MCF 10A (cell line): ENCODE measurements around the gene ATP2A1. TPM values are rescaled to one million over a fixed set of nuclear protein-coding genes. Genes with fewer than 3 reads are reported as not detected.
A peak's percentile ranks its signal among the peaks of the same experiment; 100 is the strongest.

Experiments
- Bru-seq: library from RNA; stranded (reverse); fragments of 400-500 nt; gene quantifications from one replicate; lab custom pipeline; 2021; lab: Mats Ljungman, UMichigan
- BruChase-seq, 2 experiments: library from RNA; stranded (reverse); fragments of 400-500 nt; gene quantifications; one replicate each; lab custom pipeline; 2021; lab: Mats Ljungman, UMichigan
- BruUV-seq: library from RNA; stranded (reverse); fragments of 400-500 nt; replicated peaks from 2 replicates; lab custom pipeline; 2021; lab: Mats Ljungman, UMichigan
- CTCF ChIA-PET: fragments of 300-600 bp; sonication (Branson Sonifier 250); formaldehyde crosslinking; extraction: SDS; loops from one replicate; lab custom pipeline; 2021; ENCODE audit warnings: antibody characterized with exemption, inconsistent platforms; lab: Yijun Ruan, JAX
- POLR2A ChIA-PET: fragments of 300-600, 350-650 bp; sonication (Branson Sonifier 250); formaldehyde crosslinking; extraction: SDS; loops from one replicate; lab custom pipeline; 2020; ENCODE audit warnings: antibody characterized with exemption, inconsistent platforms; lab: Yijun Ruan, JAX
- DNase-seq: peaks from one replicate; pipeline ENCODE4 v3.0.0-alpha.2; 2018; ENCODE audit not compliant: unreplicated experiment
- H3K27ac Mint-ChIP-seq: one replicate; pipeline ENCODE4 v1.8.0; 2022; ENCODE audit warnings: mild to moderate bottlenecking, low read depth, mixed read lengths; ENCODE audit not compliant: unreplicated experiment
- H3K27me3 Mint-ChIP-seq: one replicate; pipeline ENCODE4 v1.8.0; 2022; ENCODE audit warnings: mixed read lengths; ENCODE audit not compliant: insufficient read depth, unreplicated experiment
- H3K36me3 Mint-ChIP-seq: one replicate; pipeline ENCODE4 v1.8.0; 2022; ENCODE audit warnings: mild to moderate bottlenecking, moderate library complexity, mixed read lengths; ENCODE audit not compliant: insufficient read depth, unreplicated experiment
- H3K4me1 Mint-ChIP-seq: one replicate; pipeline ENCODE4 v1.8.0; 2022; ENCODE audit warnings: mixed read lengths; ENCODE audit not compliant: insufficient read depth, unreplicated experiment
- H3K4me3 Mint-ChIP-seq: one replicate; pipeline ENCODE4 v1.8.0; 2022; ENCODE audit warnings: mild to moderate bottlenecking, moderate library complexity, mixed read lengths; ENCODE audit not compliant: unreplicated experiment
- H3K9me3 Mint-ChIP-seq: one replicate; pipeline ENCODE4 v1.8.0; 2022; ENCODE audit warnings: mixed read lengths; ENCODE audit not compliant: unreplicated experiment
- intact Hi-C: fragments of 100-400 bp; cut with micrococcal nuclease; formaldehyde crosslinking; loops from 2 replicates; pipeline ENCODE4 v1.14.1; 2022
- long read RNA-seq: library from polyadenylated mRNA; stranded (forward); transcript quantifications from one replicate; pipeline ENCODE4 v2.0.0, GENCODE V29; 2022
- total RNA-seq: library from RNA; stranded (reverse); gene quantifications from 2 replicates; pipeline ENCODE4 v1.2.3, GENCODE V29; 2022
- TF ChIP-seq, protein P1 (sequence below): fragments of 200-600 bp; IDR thresholded peaks from one replicate; pipeline ENCODE4 v1.8.0; 2022; ENCODE audit warnings: antibody characterized with exemption, mild to moderate bottlenecking; ENCODE audit not compliant: unreplicated experiment

ATP2A1 gene
- total RNA-seq (0.23 and 1.7 TPM in 2 replicates), Bru-seq, nascent RNA (percentile 17 among the genes with signal in this experiment), BruChase-seq, experiment 1, labeled RNA remaining after a 6-hour chase (percentile 39 among the genes with signal in this experiment), BruChase-seq, experiment 2, labeled RNA remaining after a 2-hour chase (percentile 28 among the genes with signal in this experiment)
- long read RNA-seq: 0 reads

DNA sequence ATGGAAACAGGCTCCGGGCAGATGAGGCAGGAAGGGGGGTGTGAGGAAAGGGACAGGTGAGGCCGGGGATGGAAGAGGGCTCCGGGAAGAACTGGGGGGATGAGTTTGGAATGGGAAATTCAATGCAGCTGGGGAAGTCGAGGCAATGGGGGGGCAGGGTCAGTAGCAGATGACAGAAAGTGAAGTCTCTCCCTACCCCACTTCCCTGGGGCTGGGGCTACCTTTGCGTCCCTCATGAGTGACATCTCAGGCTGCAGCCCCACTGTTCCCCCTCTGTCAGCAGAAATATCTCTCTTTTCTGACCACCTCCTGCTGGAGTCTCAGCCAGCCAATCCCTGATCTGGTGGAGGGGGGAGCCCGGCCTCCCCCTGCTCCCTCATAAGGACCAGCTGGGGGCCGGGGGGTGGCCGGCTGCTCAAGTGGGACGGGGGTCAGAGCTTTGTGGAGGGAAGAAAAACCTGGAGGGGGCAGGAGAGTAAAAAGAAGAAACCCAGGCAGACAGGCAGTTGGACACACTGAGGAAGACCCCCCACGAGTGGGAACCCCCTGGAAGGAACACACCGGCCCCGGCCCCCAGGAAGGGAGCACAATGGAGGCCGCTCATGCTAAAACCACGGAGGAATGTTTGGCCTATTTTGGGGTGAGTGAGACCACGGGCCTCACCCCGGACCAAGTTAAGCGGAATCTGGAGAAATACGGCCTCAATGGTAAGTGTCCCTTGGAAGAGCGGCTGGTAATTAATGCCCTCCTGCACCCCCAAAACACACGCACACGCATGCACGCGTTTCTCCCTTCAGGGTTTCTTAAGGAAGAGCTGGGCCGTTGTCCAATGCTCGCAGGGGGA is at the start of gene ATP2A1:
TSS of gene ATP2A1 (plus strand) at position 406 of the 844 bp plus-strand sequence. CDS start at position 590, 184 bp downstream.
- H3K4me3 Mint-ChIP-seq: peak within 1 kb of the TSS; percentile 79
- H3K27ac Mint-ChIP-seq: no peak within 1 kb of the TSS
- BruUV-seq: no TSS peak
- DNase-seq: no peak
- CTCF ChIA-PET: interaction anchor here (0.5 to 1.7 kb wide), 3 partner anchors 12 to 67 kb away, joined by 3 to 10 read pairs (median 3); no protein-coding TSS in a partner anchor
- no peaks in the 10 kb centered on the region for H3K4me1 Mint-ChIP-seq
- no peaks in the 10 kb centered on the region for H3K9me3 Mint-ChIP-seq
- H3K36me3 Mint-ChIP-seq: no peaks in the 10 kb centered on the region
- TF ChIP-seq, protein P1, sequence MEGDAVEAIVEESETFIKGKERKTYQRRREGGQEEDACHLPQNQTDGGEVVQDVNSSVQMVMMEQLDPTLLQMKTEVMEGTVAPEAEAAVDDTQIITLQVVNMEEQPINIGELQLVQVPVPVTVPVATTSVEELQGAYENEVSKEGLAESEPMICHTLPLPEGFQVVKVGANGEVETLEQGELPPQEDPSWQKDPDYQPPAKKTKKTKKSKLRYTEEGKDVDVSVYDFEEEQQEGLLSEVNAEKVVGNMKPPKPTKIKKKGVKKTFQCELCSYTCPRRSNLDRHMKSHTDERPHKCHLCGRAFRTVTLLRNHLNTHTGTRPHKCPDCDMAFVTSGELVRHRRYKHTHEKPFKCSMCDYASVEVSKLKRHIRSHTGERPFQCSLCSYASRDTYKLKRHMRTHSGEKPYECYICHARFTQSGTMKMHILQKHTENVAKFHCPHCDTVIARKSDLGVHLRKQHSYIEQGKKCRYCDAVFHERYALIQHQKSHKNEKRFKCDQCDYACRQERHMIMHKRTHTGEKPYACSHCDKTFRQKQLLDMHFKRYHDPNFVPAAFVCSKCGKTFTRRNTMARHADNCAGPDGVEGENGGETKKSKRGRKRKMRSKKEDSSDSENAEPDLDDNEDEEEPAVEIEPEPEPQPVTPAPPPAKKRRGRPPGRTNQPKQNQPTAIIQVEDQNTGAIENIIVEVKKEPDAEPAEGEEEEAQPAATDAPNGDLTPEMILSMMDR: no peak
- POLR2A ChIA-PET: interaction anchor here (1.1 to 1.7 kb wide), 3 partner anchors 8 to 46 kb away, joined by 3 to 6 read pairs (median 5); partner anchors contain the start of gene RABEP2
- intact Hi-C loops: loop anchor here (2.0 to 5.0 kb wide), 2 partner anchors 66 to 331 kb away; no protein-coding TSS in a partner anchor
- H3K27me3 Mint-ChIP-seq: peaks cover under 1% of the 10 kb centered on the region

DNA sequence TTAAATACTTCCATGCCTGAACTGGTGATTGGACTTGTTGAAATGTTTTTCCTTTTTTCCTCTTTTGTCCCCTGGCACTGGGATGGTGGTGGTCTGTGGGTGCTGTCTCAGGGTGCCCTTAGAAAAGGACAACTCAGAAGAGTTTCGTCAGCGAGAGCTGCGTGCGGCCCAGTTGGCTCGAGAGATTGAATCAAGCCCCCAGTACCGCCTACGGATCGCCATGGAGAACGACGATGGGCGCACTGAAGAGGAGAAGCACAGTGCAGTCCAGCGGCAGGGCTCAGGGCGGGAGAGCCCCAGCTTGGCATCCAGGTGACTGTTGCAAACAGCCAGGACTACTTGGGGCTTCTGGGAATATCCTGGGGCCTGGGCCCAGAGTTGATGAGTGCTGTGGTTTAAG is 48.5 kb upstream of the ATP2A1 start:
- no peaks in the 10 kb centered on the region for H3K9me3 Mint-ChIP-seq
- H3K4me1 Mint-ChIP-seq: peaks cover 16% of the 10 kb centered on the region
- ChIA-PET CTCF (interaction anchor here (0.9 kb wide), 1 partner anchor 276 kb away, joined by 3 read pairs; the partner anchor contains the start of gene SGF29), POLR2A (no interaction called here)
- intact Hi-C loops: no loop called here
- H3K4me3 Mint-ChIP-seq: no peak overlapping the region
- no peak overlapping the region for H3K27ac Mint-ChIP-seq
- BruUV-seq: no TSS peak
- H3K27me3 Mint-ChIP-seq: no peaks in the 10 kb centered on the region
- DNase-seq: no peak
- TF ChIP-seq, protein P1: no peak
- peaks cover 89% of the 10 kb centered on the region for H3K36me3 Mint-ChIP-seq

DNA sequence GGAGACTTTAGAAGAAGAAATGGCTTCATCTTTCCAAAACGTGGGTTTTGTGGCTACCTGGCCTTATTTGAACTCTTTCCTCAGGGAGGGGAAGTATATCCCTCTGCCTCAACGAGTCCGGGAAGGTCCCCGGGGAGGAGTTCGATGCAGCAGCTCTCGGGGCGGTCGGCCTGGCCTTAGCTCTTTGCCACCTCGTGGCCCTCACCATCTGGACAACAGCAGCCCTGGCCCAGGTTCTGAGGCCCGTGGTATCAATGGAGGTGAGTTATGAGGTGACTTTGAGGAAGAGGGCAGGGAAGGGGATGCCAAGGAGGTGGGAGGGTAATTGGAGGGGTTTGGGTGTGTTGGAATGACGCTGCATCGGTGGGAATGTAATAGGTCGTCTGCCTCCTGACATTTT is 47.8 kb upstream of the ATP2A1 start:
- intact Hi-C loops: no loop called here
- POLR2A ChIA-PET: interaction anchor here (1.2 kb wide), 1 partner anchor 9 kb away, joined by 3 read pairs; no protein-coding TSS in a partner anchor
- no peaks in the 10 kb centered on the region for H3K9me3 Mint-ChIP-seq
- peaks cover 11% of the 10 kb centered on the region for H3K4me1 Mint-ChIP-seq
- CTCF ChIA-PET: interaction anchor here (1.3 kb wide), 1 partner anchor 115 kb away, joined by 6 read pairs; no protein-coding TSS in a partner anchor
- H3K27me3 Mint-ChIP-seq: no peaks in the 10 kb centered on the region
- no peak overlapping the region for H3K27ac Mint-ChIP-seq
- peaks cover 89% of the 10 kb centered on the region for H3K36me3 Mint-ChIP-seq
- H3K4me3 Mint-ChIP-seq: no peak overlapping the region
- TF ChIP-seq, protein P1: no peak
- no TSS peak for BruUV-seq
- no peak for DNase-seq

DNA sequence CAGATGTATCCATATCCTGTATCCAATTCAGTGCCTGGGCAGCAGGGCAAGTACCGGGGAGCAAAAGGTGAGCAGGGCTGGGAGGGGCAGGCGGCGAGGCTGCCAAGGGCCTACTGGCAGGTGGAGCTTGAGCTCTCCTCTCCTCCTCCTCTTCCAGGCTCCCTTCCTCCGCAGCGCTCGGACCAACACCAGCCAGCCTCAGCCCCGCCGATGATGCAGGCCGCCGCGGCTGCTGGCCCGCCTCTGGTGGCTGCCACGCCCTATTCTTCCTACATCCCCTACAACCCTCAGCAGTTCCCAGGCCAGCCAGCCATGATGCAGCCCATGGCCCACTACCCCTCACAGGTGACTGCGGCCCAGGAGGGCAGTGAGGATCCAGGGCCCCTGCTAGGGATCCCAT is 43.9 kb upstream of the ATP2A1 start:
- intact Hi-C loops: no loop called here
- BruUV-seq: no TSS peak
- TF ChIP-seq, protein P1: no peak
- no peak overlapping the region for H3K4me3 Mint-ChIP-seq
- H3K4me1 Mint-ChIP-seq: peaks cover 5% of the 10 kb centered on the region
- no peak for DNase-seq
- no peak overlapping the region for H3K27ac Mint-ChIP-seq
- POLR2A ChIA-PET: interaction anchor here (1.0 kb wide), 1 partner anchor 12 kb away, joined by 4 read pairs; the partner anchor contains the start of gene ATXN2L
- no peaks in the 10 kb centered on the region for H3K27me3 Mint-ChIP-seq
- CTCF ChIA-PET: no interaction called here
- H3K9me3 Mint-ChIP-seq: no peaks in the 10 kb centered on the region
- H3K36me3 Mint-ChIP-seq: peaks cover 84% of the 10 kb centered on the region
